TTC549 (cell line): ENCODE data around the gene LRIT2.

ENCODE experiments used
- FAIRE-seq: peaks from 2 replicates; lab custom pipeline; 2012; peaks lifted over from hg19 to GRCh38; lab: Jason Lieb, UNC

LRIT2 gene

DNA sequence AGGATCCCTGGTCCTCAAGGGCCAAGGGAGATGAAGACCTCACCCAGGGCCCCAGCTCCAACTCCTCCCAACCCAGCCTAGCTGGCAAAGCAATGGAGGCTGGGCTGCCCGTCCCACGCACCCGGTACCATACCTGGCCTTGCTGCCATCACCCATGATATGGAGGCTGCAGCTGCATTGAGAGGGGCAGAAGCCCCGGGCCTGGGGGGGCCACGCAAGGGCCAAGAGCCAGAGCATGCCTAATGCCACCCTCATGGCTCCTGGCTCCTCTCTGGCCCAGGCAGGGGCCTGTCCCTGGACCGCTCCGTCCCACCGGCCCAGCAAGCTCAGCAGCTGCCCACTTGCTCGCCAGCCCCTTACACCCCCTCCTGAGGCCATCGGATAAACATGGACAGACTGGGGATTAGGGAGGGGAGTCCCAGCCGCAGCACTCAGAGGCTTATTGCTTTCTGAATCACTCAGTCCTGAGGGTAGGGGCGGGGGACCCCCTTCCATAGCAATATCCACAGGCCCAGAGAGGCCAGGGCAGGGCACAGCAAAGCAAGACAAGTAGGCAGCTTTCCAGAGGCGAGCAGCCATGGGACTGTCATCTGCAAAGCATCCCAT, 15.9 kb upstream of the LRIT2 start, which contains the start of gene LRIT1:
TSS of gene LRIT1 (minus strand) at position 362 of the 606 bp plus-strand sequence. CDS start at position 255, 107 bp downstream.
- FAIRE-seq, result no peak

DNA sequence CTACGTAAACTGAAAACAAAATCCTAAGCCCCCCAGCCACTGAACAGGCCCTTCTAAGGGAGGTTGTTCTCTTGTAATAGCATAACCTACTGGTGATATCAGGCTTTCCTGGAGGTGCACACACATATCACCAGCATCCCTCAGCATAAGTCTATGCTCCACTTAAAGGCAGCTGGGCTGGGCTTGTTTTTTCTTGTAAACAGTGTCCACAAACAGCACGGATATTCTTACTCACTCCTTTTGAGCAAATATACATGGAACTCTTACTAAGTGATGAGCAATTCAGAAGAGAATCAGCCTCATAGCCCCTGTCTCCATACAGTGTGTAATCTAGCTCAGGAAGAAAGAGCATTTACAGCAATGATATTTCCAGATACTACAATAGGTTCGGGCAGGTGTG, 13.6 kb upstream of the LRIT2 start:
- FAIRE-seq, result no peak

- no peak for FAIRE-seq
These were observed 12.1 kb upstream of the LRIT2 start for GRCh38 chr10:84237199-84238051.

DNA sequence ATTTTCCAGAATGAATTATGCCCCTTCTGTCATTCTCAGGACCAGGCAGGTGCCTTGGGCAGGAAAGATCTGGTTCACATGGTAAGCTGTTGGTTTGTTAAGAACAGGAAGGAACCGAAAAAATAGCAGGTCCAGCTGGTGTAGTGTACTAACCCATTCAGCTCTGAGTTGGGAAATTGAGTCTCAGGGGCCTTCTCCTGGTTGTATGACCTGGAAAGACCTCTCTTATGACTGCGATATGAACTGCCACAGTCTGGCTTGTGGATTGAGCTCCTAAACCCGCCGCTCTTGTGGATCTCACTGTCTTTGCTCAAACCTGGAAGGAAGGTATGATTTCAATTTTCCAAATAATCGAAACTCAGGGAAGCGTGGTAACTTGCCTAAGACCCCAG, 11.5 kb upstream of the LRIT2 start:
- no peak for FAIRE-seq

DNA sequence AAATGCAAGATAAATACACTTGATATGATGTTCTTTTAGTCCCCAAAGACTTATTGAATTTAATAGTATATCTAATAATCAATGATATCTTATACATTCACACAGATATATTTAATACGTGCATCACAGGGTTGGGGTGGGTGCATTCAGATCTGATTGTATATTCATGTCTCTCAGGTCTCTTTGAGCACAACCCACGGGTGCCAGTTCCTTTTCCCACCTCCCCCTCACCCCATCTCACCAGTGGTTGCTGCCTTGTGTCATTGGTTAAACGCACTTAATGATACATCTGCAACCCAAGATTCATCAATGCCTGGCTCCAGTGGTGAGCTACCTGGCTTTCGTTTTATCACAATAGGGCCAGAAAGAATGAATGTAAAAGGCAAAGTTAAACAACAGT, 9.8 kb upstream of the LRIT2 start:
- no peak for FAIRE-seq

DNA sequence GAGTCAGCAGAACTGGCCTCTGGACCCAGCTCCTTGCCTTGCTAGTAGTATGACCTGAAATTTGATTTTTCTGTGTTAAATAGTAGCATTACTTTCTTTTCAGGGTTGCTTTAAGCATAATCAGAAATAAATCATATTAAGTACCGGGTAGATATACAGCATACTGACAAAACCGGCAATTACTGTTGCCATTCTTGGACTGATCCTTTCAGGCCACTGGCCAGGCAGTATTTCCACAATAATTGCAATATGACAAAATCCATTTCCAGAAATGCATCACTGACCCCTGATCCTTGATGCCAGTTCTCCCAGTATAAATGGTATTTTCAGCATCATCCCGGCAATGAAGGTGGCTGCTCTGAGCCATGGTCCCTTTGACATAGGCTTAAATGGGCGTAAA, 9.1 kb upstream of the LRIT2 start:
- no peak for FAIRE-seq

GRCh38 chr10:84233940-84234339, 8.6 kb upstream of the LRIT2 start:
- no peak for FAIRE-seq

- FAIRE-seq, result no peak
These were observed 7.0 kb upstream of the LRIT2 start for GRCh38 chr10:84232376-84232775.

DNA sequence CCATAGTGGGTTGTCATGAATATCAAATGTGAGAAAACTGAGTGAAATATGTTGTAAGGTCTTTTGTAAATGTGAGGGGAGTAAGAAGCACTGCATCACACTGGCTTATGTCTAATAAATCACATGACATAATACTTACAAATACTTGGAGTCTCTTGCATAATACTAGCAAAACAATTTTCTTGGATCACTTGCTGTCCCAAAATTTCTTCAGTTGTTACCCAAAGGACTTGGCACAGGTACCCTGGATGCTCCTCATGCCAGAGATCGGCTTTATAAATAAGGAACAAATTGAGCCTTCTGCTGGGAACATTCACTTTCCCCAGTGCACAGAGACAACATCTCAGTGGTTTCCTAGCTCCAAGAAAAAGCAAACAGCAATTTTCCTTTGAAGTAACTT, 5.0 kb upstream of the LRIT2 start:
- FAIRE-seq, result no peak

GRCh38 chr10:84227810-84228209, 2.5 kb upstream of the LRIT2 start:
- FAIRE-seq, result no peak

GRCh38 chr10:84226616-84227015, 1.3 kb upstream of the LRIT2 start:
- no peak for FAIRE-seq

DNA sequence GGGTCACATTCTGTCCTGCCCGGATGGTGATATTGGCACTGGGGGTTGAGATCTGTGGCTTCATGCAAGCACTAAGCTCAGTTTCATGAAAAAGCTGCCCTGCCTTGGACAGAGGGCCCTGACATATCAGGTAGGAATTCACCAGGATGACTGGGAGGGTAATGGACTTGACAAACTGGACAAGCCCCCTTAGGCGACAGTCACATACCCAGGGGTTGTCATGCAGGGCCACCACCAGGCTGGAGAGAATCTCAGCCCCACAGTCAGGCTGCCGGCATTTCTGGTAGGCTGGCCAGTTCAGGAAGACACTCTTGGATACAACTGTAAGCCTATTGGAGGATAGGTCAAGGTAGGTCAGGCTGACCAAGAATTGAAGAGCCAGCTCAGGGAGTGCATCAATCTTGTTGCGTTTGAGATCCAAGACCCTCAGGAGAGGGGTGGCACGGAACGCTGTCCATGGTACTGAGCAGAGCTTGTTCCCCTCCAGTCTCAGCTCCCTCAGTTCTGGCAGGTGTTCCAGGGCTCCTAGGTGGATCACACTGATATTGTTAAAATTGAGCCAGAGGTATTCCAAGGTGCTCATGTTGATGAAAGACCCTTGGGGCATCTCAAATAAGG, 824 bp downstream of the LRIT2 start:
- FAIRE-seq, result no peak

GRCh38 chr10:84221916-84222315, 3.4 kb downstream of the LRIT2 start:
- no peak for FAIRE-seq

DNA sequence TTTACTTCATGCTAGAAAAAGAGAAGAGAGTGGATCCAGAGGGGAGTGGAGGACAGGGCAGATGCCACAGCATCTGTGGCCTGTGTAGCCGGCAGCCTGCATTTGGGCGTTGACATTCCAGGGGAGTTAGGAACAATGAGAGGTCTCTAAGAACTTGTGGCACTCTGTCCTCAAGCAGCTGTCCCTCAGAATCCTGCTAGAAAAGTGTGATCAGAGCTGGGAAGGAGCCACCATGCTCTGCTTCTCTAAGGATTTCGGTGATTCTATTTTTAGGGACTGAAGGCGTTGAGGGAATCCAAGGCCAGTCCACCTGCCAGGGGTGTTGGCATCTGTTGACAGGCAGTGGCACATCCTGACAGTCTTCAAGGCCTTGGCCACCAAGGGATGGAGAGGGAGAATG, 7.6 kb downstream of the LRIT2 start:
- no peak for FAIRE-seq

DNA sequence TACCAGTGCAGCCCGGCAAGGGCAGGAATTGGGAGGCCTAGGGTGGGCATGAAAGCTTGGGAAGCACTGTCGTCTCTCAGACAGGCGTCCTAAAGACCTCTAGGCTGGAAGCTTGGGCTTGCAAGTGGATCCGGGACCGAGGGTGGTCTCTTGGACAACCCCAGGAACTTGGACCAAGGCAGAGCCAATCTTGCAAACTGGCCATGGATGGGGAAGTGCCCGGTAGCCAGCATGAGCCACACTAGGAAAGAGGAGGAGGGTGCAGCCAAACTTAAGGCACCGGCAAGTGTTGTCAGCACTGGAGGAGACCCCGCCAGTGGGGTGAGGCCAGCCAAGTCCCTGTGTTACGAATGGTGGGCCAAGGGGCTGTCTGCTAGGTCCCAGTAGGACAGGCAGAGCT, 8.5 kb downstream of the LRIT2 start:
- FAIRE-seq, result no peak

GRCh38 chr10:84214612-84215235, 10.6 kb downstream of the LRIT2 start:
- FAIRE-seq, result no peak

DNA sequence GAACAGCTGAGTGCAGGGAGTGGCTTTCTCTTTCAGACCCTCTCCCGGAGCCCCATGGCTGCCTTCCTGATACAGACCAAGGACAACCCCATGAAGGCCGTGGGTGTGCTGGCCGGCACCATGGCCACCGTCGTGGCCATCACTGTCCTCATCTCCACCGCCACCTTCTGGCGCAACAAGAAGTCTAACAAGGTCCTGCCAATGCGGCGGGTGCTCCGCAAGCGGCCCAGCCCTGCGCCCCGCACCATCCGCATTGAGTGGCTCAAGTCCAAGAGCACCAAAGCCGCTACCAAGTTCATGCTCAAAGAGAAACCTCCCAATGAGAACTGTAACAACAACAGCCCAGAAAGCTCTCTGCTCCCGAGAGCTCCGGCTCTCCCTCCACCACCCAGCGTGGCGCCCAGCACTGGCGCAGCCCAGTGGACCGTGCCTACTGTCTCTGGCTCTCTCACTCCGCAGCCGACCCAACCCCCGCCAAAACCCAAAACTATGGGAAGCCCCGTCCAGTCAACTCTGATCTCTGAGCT, 11.2 kb downstream of the LRIT2 start:
- FAIRE-seq, result no peak

DNA sequence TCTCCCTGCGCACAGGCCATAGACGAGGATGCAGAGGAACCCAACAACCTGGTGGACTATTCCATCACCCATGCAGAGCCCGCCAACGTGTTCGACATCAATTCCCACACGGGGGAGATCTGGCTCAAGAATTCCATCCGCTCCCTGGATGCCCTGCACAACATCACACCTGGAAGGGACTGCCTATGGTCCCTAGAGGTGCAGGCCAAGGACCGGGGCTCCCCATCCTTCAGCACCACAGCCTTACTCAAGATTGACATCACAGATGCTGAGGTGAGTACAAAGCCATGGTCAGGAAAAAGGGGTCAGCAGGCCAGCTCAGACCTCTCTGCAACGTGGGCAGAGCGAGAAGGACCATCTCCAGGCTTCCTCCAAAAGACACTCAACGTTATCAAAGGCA, 12.3 kb downstream of the LRIT2 start:
- no peak for FAIRE-seq

GRCh38 chr10:84212014-84212413, 13.3 kb downstream of the LRIT2 start:
- FAIRE-seq, result no peak

- FAIRE-seq, result no peak
These were observed 13.8 kb downstream of the LRIT2 start for GRCh38 chr10:84211566-84211965.

GRCh38 chr10:84208023-84208422, 17.3 kb downstream of the LRIT2 start:
- FAIRE-seq, result no peak

DNA sequence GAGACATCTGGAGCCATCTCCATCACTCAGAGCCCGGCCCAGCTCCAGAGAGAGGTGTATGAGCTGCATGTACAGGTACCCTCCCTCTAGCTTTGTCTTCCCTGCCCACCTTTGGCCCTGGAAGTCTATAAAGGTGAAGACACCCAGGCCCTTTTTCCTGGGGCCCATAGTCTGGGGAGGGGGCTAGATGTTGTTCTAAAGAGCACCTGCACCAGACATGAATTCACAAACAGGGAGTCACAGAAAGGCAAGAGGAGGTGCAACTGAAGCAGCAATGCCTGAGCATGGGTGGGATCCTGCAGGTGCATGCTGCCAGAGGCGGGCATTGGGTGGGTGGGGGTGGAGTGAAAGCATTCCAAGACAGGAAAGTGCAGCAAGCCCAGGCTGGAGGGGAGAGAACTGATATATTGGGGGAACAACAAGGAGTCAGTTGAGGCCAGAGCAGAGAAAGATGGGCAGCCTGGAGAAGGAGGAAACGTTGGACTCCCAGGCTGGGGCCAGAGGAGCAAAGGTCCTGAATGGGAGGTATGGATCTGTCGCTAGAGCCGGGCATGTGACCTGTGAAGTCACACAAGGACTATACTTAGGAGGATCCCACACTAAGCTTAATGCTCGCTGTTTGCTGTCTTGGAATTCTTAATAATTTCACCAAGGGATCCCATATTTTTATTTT, 19.4 kb downstream of the LRIT2 start:
- FAIRE-seq, result no peak
